ENCODE measurements around the gene RTEL1. TPM values are rescaled to one million over a fixed set of nuclear protein-coding genes. Genes with fewer than 3 reads are reported as not detected.
"Not testable (repeated sequence)": the region's sequence is repeated elsewhere in the genome, so short reads cannot be mapped to it uniquely, and the experiment has no call there.

RTEL1 gene
- total RNA-seq, 1 donor = 5.7 TPM

DNA sequence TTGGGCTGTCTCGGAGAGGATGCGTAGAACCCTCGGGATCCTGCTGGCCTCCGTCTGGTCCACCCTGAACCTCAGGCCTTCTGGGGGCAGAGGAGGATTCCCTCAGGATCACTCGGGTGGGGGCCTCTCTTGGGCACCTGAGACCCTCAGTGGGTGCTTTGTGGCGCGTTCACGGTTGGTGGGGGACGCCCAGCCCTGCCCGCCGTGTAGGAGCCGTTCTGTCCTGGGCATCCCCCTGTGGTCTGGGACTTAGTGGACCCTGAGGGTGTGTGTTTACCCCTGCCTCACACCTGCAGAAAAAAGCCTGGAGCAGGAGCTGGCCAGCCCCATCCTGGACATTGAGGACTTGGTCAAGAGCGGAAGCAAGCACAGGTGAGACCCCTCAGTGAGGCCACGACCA, 7.6 kb downstream of the RTEL1 start:
- Histone ChIP-seq H3K4me1 (ENCODE audit: insufficient read depth, low read length) (no peaks in the 10 kb centered on the region), H3K4me3 (ENCODE audit: low read length) (no peak overlapping the region), H3K9me3 (ENCODE audit: low read depth, low read length) (no peaks in the 10 kb centered on the region), H3K27me3 (ENCODE audit: insufficient read depth, low read length) (no peaks in the 10 kb centered on the region)

DNA sequence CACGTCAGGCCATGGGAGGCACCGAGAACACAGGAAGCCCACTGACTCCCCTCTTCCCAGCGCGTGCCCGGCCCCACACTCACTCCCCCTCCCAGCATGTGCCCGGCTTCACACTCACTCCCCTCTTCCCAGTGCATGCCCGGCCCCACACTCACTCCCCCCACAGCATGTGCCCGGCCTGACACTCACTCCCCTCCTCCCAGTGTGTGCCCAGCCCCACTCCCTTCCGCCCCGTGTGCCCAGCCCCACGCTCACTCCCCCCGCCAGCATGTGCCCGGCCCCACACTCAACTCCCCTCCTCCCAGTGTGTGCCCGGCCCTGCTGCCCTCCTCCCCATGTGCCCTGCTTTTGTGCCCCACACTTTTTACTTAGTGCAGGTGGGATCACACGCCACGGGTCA, 9.7 kb downstream of the RTEL1 start:
- Histone ChIP-seq H3K27me3 (ENCODE audit: insufficient read depth, low read length) (no peaks in the 10 kb centered on the region), H3K9me3 (ENCODE audit: low read depth, low read length) (no peaks in the 10 kb centered on the region), H3K4me3 (ENCODE audit: low read length) (no peak overlapping the region), H3K4me1 (ENCODE audit: insufficient read depth, low read length) (no peaks in the 10 kb centered on the region)

DNA sequence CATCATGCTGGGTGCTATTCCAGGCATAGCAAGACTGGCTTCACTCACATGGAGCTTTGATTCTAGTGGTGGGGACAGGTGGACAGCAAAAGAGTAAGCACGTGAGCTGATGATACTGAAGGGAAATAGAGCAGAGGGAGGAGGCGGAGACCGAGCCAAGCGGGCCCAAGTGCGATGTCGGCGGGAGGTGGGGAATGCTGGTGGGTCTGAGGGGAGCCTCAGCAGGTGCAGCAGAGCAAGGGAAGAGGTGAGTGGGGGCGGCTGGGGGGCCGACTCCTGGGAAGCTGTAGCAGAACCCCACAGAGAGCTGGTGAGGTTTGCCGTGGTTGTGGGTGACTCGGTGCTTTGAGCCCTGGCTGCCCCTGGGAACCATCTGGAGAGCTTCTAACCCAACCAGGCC, 10.2 kb downstream of the RTEL1 start:
- Histone ChIP-seq H3K4me3 (ENCODE audit: low read length) (no peak overlapping the region), H3K27me3 (ENCODE audit: insufficient read depth, low read length) (no peaks in the 10 kb centered on the region), H3K9me3 (ENCODE audit: low read depth, low read length) (no peaks in the 10 kb centered on the region), H3K4me1 (ENCODE audit: insufficient read depth, low read length) (no peaks in the 10 kb centered on the region)

DNA sequence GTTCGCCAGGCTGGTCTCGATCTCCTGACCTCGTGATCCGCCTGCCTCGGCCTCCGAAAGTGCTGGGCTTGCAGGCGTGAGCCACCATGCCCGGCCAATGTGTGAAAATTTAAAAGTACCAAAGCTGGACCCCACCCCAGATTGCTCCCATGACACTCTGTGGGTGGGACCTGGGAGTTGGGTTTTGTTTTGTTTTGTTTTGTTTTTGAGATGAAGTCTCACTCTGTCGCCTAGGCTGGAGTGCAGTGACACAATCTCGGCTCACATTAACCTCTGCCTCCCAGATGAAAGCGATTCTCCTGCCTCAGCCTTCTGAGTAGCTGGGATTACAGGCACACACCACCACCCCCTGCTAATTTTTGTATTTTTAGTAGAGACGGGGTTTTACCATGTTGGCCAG, 13.6 kb downstream of the RTEL1 start:
- H3K4me3 ChIP-seq (ENCODE audit: low read length); H3K27me3 ChIP-seq (ENCODE audit: insufficient read depth, low read length); H3K4me1 ChIP-seq (ENCODE audit: insufficient read depth, low read length): not testable (repeated sequence)

DNA sequence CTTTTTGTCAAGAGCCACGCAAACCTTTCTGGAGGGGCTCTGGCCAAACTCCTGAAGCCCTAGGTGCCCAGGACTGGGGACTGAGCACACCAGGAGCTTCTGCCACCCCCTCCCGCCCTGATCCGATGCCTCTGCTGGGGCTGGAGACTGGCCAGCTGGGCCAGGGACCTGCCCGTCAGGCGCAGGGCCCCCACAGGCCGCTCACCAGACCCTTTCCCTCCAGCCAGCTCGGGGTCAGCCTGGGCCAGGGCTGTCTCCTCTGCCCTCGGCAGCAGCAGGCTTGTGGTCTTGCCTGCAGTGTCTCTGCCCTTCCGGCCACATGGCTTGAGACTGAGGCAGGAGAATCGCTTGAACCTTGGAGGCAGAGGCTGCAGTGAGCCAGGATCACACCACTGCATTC, 14.6 kb downstream of the RTEL1 start:
- Histone ChIP-seq H3K27me3 (ENCODE audit: insufficient read depth, low read length) (no peaks in the 10 kb centered on the region), H3K4me1 (ENCODE audit: insufficient read depth, low read length) (no peaks in the 10 kb centered on the region), H3K9me3 (ENCODE audit: low read depth, low read length) (no peaks in the 10 kb centered on the region), H3K4me3 (ENCODE audit: low read length) (no peak overlapping the region)

More for the DNA sequence above, 13.6 kb downstream of the RTEL1 start:
- H3K9me3 ChIP-seq (ENCODE audit: low read depth, low read length) = not testable (repeated sequence)

DNA sequence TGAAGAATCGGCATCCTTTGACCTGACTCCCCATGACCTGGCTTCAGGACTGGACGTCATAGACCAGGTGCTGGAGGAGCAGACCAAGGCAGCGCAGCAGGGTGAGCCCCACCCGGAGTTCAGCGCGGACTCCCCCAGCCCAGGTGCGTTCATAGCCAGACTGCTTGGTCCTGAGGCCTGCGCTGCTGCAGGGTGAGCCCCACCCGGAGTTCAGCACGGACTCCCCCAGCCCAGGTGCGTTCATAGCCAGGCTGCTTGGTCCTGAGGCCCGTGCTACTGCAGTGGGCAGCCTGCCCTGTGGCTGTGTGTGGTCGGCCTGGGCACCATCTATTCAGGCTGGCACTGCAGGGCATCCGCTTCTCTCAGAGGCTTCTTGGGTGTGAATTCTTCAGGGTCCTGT, 15.8 kb downstream of the RTEL1 start:
- Histone ChIP-seq H3K27me3 (ENCODE audit: insufficient read depth, low read length) (no peaks in the 10 kb centered on the region), H3K9me3 (ENCODE audit: low read depth, low read length) (no peaks in the 10 kb centered on the region), H3K4me3 (ENCODE audit: low read length) (no peak overlapping the region), H3K4me1 (ENCODE audit: insufficient read depth, low read length) (no peaks in the 10 kb centered on the region)

DNA sequence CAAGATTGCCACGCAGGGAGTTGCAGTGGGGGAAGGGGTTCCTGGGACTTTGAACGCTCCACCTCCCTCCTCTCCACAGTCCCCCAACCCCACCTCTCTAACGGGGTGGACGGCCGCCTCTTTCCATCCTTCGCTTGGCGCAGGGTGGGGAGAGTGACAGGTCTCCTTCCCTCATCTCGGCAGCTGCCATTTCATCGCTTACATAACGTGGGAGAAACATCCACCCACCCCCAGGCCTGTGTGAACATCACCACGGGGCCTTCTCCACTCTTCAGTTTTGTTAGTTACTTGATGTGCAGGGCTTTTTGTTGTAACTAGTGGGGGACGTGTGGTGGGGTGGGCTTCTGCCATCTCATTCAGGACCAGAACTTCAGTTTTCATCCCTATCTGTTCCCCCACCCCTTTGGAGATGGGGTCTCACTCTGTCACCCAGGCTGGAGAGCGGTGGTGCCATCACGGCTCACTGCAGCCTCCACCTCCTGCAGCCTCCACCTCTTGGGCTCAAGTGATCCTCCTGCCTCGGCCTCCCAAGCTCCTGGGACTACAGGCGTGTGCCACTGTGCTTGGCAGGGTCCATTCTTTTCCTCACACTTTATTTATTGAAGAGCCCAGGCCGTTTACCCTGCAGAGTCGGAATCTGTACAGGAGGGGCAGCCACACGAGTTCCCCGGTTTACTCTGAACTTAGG, 17.7 kb downstream of the RTEL1 start:
- no peak overlapping the region for H3K4me3 ChIP-seq (ENCODE audit: low read length)
- no peaks in the 10 kb centered on the region for H3K27me3 ChIP-seq (ENCODE audit: insufficient read depth, low read length)
- H3K9me3 ChIP-seq (ENCODE audit: low read depth, low read length) = no peaks in the 10 kb centered on the region
- no peaks in the 10 kb centered on the region for H3K4me1 ChIP-seq (ENCODE audit: insufficient read depth, low read length)

DNA sequence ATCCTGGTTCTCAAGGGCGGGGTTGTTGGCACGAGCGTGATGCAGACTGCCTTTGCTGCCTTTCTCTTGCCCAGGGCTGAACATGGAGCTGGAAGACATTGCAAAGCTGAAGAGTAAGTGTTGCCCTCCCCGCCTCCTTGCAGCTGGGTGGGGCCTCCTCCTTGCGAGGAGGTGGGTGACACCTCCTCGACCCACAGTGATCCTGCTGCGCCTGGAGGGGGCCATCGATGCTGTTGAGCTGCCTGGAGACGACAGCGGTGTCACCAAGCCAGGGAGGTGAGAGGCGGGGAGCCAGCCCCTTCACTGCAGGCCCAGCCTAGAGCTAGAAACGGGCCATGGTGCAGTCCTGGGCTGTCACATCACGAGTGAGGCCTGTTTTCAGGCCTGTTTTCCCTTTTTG, 20.0 kb downstream of the RTEL1 start:
- no peaks in the 10 kb centered on the region for H3K4me1 ChIP-seq (ENCODE audit: insufficient read depth, low read length)
- no peaks in the 10 kb centered on the region for H3K27me3 ChIP-seq (ENCODE audit: insufficient read depth, low read length)
- no peaks in the 10 kb centered on the region for H3K9me3 ChIP-seq (ENCODE audit: low read depth, low read length)
- no peak overlapping the region for H3K4me3 ChIP-seq (ENCODE audit: low read length)

DNA sequence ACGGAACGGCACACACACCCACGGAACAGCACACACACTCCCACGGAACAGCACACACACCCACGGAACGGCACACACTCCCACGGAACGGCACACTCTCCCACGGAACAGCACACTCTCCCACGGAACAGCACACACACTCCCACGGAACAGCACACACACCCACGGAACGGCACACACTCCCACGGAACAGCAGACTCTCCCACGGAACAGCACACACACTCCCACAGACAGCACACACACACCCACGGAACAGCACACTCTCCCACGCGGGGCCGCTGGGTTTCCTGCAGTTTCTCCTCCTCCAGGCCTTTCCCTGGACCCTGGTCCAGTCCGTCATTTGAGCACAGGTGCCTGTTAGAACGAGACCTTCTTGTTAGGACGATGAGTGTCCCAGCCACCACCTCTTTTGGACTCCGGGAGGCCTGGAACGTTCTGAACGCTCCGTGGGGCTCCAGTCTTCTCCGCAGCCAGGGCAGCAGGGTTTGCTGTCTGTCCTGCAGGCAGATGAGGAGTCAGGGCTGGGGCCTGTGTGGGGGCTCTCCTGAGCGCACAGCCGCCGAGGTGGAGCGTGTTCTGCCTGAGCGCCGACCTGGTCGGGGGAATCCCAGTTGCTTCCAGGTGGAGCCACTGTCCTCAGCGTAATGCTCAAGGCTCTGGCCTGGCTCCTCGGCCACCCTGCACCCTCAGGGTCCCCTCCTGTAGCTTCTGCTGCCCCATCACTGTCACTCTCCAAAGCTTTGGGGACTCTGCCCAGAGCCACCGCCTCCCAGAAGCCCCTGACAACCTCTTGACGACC, 20.8 kb downstream of the RTEL1 start:
- Histone ChIP-seq H3K27me3 (ENCODE audit: insufficient read depth, low read length) (no peaks in the 10 kb centered on the region), H3K9me3 (ENCODE audit: low read depth, low read length) (no peaks in the 10 kb centered on the region), H3K4me3 (ENCODE audit: low read length) (no peak overlapping the region), H3K4me1 (ENCODE audit: insufficient read depth, low read length) (no peaks in the 10 kb centered on the region)

DNA sequence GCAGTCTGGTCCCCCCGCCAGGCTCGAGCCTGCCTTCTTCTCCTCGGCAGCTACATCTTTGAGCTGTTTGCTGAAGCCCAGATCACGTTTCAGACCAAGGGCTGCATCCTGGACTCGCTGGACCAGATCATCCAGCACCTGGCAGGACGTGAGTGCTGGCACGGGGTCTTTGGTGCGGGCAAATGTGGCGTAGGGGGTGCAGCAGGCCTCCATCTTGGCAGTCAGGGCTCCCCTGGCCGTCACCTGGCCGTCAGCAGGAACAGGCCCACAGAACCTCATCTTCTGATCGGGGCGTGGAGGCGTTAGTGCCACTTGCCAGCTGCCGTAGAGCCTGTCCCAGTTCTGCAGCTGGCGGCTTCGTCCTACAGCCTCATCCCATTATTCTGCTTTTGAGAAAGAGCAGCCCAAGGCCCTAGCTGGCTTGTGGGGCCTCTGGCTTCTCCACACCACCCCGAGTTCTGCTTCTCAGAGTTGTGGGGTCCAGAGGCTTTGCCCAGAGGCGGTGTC, 21.7 kb downstream of the RTEL1 start:
- no peak overlapping the region for H3K4me3 ChIP-seq (ENCODE audit: low read length)
- H3K9me3 ChIP-seq (ENCODE audit: low read depth, low read length) = no peaks in the 10 kb centered on the region
- H3K27me3 ChIP-seq (ENCODE audit: insufficient read depth, low read length) = no peaks in the 10 kb centered on the region
- H3K4me1 ChIP-seq (ENCODE audit: insufficient read depth, low read length) = peaks cover under 1% of the 10 kb centered on the region

DNA sequence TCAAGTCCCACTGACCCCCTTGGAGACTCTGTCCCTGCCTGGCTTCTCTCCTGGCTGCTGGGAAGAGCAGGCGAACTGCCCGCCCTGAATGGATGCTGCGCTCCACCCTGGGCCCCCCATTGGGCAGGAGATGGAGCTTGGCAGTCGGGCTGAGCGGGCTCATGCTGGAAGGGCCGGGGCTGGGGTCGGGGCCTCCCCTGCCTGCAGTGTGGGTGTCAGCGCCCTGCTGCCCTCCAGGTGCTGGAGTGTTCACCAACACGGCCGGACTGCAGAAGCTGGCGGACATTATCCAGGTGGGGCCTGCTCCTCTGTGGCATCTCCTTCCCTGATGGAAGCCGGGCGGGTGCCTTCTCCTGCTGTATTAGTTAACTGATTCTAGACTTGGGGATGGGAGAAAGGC, 22.3 kb downstream of the RTEL1 start:
- no peak overlapping the region for H3K4me3 ChIP-seq (ENCODE audit: low read length)
- H3K27me3 ChIP-seq (ENCODE audit: insufficient read depth, low read length) = no peaks in the 10 kb centered on the region
- no peaks in the 10 kb centered on the region for H3K9me3 ChIP-seq (ENCODE audit: low read depth, low read length)
- peaks cover 6% of the 10 kb centered on the region for H3K4me1 ChIP-seq (ENCODE audit: insufficient read depth, low read length)

DNA sequence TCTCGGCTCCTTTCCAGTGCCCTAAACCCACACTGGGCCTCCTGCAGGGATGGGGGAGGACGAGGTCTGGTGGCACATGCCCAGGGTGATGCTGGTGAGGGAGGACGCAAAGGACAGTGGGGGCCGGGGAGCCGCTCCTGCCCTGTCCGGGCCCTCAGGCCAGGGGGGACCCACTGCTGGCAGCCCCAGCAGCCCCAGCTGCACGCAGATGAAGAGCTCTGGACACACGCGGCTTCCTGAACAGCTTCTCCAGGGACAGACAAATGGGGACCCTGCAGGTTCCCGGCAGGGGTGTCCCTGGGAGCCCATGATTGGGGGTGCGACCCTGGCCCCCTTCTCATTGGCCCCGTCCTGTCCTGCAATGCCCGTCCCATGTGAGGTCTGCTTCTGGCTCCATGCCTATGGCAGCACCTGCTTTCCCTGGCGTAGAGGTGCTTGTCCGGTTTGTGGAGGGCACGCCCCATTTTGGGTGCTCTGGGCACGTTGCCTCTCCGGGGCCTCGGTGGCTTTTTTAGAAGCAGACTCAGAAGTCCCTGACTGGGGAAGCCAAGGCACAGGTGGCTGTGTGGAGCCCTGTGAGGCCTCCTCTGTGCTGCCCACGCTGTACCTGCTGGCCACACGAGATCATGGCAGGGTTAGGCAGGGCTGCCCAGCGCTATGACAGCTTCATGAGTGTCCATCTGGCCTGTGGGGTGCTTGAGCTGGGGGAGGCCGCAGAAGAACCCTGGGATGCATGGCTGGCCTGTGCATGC, 22.9 kb downstream of the RTEL1 start:
- H3K4me1 ChIP-seq (ENCODE audit: insufficient read depth, low read length) = peaks cover 12% of the 10 kb centered on the region
- H3K9me3 ChIP-seq (ENCODE audit: low read depth, low read length) = no peaks in the 10 kb centered on the region
- H3K27me3 ChIP-seq (ENCODE audit: insufficient read depth, low read length) = no peaks in the 10 kb centered on the region
- H3K4me3 ChIP-seq (ENCODE audit: low read length) = no peak overlapping the region

DNA sequence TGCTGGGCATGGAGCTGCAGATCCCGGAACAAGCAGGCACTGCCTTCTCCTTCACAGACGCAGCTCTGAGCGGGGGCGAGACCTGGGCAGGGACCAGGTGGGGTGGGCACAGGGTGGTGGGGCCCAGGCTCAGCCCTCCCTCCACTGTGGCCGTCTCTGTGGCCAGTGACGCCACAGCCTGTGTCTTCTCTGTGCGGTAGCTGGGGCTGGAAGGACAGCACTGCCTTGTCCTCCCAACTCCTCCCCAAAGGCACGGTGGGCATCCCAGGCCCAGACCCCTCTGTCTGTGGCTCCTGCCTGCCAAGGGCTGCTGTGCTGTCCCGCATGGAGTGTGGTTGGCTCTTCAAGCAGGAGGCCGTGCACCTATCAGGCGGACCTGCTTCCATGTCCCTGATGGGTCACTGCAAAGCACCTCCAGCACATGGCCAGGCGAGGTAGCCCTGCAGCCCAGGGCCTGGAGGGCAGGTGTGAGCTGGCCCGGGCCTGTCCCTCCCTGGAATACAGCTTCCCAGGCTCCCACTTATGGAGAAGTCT, 23.6 kb downstream of the RTEL1 start:
- Histone ChIP-seq H3K4me1 (ENCODE audit: insufficient read depth, low read length) (peaks cover 19% of the 10 kb centered on the region), H3K4me3 (ENCODE audit: low read length) (no peak overlapping the region), H3K27me3 (ENCODE audit: insufficient read depth, low read length) (no peaks in the 10 kb centered on the region), H3K9me3 (ENCODE audit: low read depth, low read length) (no peaks in the 10 kb centered on the region)

DNA sequence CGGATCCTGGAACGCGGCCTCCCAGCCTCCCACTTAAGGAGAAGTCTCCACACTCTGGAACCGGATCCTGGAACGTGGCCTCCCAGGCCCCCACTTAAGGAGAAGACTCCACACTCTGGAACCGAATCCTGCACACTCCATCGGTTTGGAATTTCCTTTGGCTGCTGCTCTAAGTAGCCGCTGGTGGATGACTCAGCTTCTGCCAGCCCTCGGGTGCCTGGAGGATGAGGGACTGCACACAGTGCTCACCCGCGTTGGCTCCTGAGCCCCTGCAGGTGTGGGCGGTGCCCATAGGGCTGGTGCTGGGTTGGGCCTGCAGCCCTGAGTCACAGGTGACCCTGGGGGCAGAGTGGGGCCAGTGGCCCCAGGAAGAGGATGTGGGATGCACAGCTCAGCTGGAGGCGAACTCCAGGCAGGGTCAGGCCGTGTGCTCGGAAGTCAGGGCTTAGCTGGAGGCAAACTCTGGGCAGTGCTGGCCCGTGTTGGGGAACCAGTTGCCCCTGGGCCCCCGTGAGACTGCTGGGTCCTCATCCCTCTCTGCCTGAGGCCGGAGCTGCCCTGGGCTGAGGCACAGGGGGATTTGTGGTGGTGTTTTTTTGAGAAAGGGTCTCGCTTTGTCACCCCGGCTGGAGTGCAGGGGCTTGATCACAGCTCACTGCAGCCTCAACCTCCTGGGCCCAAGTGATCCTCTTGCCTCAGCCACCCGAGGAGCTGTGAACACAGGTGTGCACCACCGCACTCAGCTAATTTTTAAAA, 24.4 kb downstream of the RTEL1 start:
- Histone ChIP-seq H3K9me3 (ENCODE audit: low read depth, low read length) (no peaks in the 10 kb centered on the region), H3K27me3 (ENCODE audit: insufficient read depth, low read length) (no peaks in the 10 kb centered on the region), H3K4me3 (ENCODE audit: low read length) (no peak overlapping the region), H3K4me1 (ENCODE audit: insufficient read depth, low read length) (peaks cover 27% of the 10 kb centered on the region)
